Activated CD8-positive, alpha-beta T cell treated with anti-CD3 and anti-CD28 coated beads for 36 hours (primary cell): ENCODE measurements around the gene CDK1. TPM values are rescaled to one million over a fixed set of nuclear protein-coding genes. Genes with fewer than 3 reads are reported as not detected.

ENCODE experiments used
- ATAC-seq: fragments of 200-7000 bp; cut with Tn5 transposase; one replicate; pipeline ENCODE4 v1.10.0; 2021; ENCODE audit warnings: mild to moderate bottlenecking, moderate library complexity
- CTCF ChIA-PET: fragments of 350-600 bp; sonication (Branson Sonifier 250); formaldehyde crosslinking; loops from one replicate; lab custom pipeline; 2021; ENCODE audit warnings: antibody characterized with exemption; lab: Charles Lee
- POLR2A ChIA-PET: fragments of 350-600 bp; sonication (Branson Sonifier 250); formaldehyde crosslinking; loops from one replicate; lab custom pipeline; 2021; ENCODE audit warnings: antibody characterized with exemption; lab: Charles Lee
- DNase-seq: peaks from one replicate; pipeline ENCODE4 v3.0.0-alpha.2; 2020
- H3K27ac Mint-ChIP-seq: one replicate; pipeline ENCODE4 v1.8.0; 2021; ENCODE audit warnings: mild to moderate bottlenecking, mixed read lengths
- H3K27me3 Mint-ChIP-seq: one replicate; pipeline ENCODE4 v1.8.0; 2021; ENCODE audit warnings: mixed read lengths
- H3K36me3 Mint-ChIP-seq: one replicate; pipeline ENCODE4 v1.8.0; 2021; ENCODE audit warnings: low read depth, mixed read lengths
- H3K4me1 Mint-ChIP-seq: one replicate; pipeline ENCODE4 v1.8.0; 2021; ENCODE audit warnings: low read depth, mixed read lengths
- H3K4me3 Mint-ChIP-seq: one replicate; pipeline ENCODE4 v1.8.0; 2021; ENCODE audit warnings: mild to moderate bottlenecking, moderate library complexity, mixed read lengths
- H3K9me3 Mint-ChIP-seq: one replicate; pipeline ENCODE4 v1.8.0; 2021; ENCODE audit warnings: mixed read lengths
- CTCF ChIP-seq: fragments of 200-600 bp; IDR thresholded peaks from one replicate; pipeline ENCODE4 v1.8.0; 2022; ENCODE audit warnings: antibody characterized with exemption, mild to moderate bottlenecking
- intact Hi-C: fragments of 100-400 bp; cut with micrococcal nuclease; formaldehyde crosslinking; loops from one replicate; pipeline ENCODE4 v1.10.0; 2022
- total RNA-seq, 2 experiments: library from RNA; stranded (reverse); gene quantifications; one replicate each; pipeline ENCODE4 v1.2.3, GENCODE V29; 2021

CDK1 gene
- total RNA-seq, 2 experiments from 2014 or later, result 108 to 112 TPM

GRCh38 chr10:60762554-60762953, 15.7 kb upstream of the CDK1 start:
- ChIA-PET CTCF (no interaction called here), POLR2A (no interaction called here)
- DNase-seq (no peak), ATAC-seq (no peak)
- H3K27ac Mint-ChIP-seq, result no peak overlapping the region
- TF ChIP-seq CTCF, result no peak
- H3K27me3 Mint-ChIP-seq, result peaks cover 3% of the 10 kb centered on the region
- H3K9me3 Mint-ChIP-seq, result no peaks in the 10 kb centered on the region
- no peak overlapping the region for H3K4me3 Mint-ChIP-seq
- H3K4me1 Mint-ChIP-seq, result no peaks in the 10 kb centered on the region
- H3K36me3 Mint-ChIP-seq, result no peaks in the 10 kb centered on the region
- intact Hi-C loops, result no loop called here

- ChIA-PET POLR2A (interaction anchor here (0.6 kb wide), 1 partner anchor 18 kb away, joined by 3 read pairs; no protein-coding TSS in a partner anchor), CTCF (interaction anchor here (1.6 to 2.8 kb wide), 4 partner anchors 10 to 121 kb away, joined by 4 to 10 read pairs (median 6); partner anchors contain the start of gene CDK1)
- Mint-ChIP-seq H3K9me3 (no peaks in the 10 kb centered on the region), H3K27me3 (peaks cover 3% of the 10 kb centered on the region), H3K4me1 (no peaks in the 10 kb centered on the region), H3K27ac (no peak overlapping the region), H3K4me3 (no peak overlapping the region), H3K36me3 (no peaks in the 10 kb centered on the region)
- intact Hi-C loops, result no loop called here
- DNase-seq (no peak), ATAC-seq (no peak)
- no peak for TF ChIP-seq CTCF
These were observed 10.9 kb upstream of the CDK1 start for GRCh38 chr10:60767424-60767823.

GRCh38 chr10:60769406-60769805, 8.9 kb upstream of the CDK1 start:
- CTCF ChIA-PET, result interaction anchor here (1.0 to 2.8 kb wide), 8 partner anchors 8 to 331 kb away, joined by 3 to 10 read pairs (median 6); partner anchors contain the start of gene CDK1
- H3K4me3 Mint-ChIP-seq, result no peak overlapping the region
- no peaks in the 10 kb centered on the region for H3K36me3 Mint-ChIP-seq
- H3K27ac Mint-ChIP-seq, result no peak overlapping the region
- POLR2A ChIA-PET, result interaction anchor here (0.5 to 1.2 kb wide), 2 partner anchors 9 to 326 kb away, joined by 3 to 5 read pairs; partner anchors contain the start of gene CDK1
- ATAC-seq (no peak), DNase-seq (no peak)
- H3K27me3 Mint-ChIP-seq, result peaks cover 3% of the 10 kb centered on the region
- TF ChIP-seq CTCF, result no peak
- intact Hi-C loops, result no loop called here
- no peaks in the 10 kb centered on the region for H3K4me1 Mint-ChIP-seq
- no peaks in the 10 kb centered on the region for H3K9me3 Mint-ChIP-seq

- POLR2A ChIA-PET, result interaction anchor here (1.1 to 1.7 kb wide), 3 partner anchors 8 to 1122 kb away, joined by 3 to 5 read pairs (median 4); no protein-coding TSS in a partner anchor
- Mint-ChIP-seq H3K36me3 (peaks cover 28% of the 10 kb centered on the region), H3K4me3 (peak overlapping the region; percentile 98), H3K27me3 (no peaks in the 10 kb centered on the region), H3K9me3 (no peaks in the 10 kb centered on the region), H3K4me1 (peaks cover 16% of the 10 kb centered on the region), H3K27ac (peak overlapping the region; percentile 96)
- intact Hi-C loops, result no loop called here
- ATAC-seq (no peak), DNase-seq (no peak)
- no peak for TF ChIP-seq CTCF
- CTCF ChIA-PET, result interaction anchor here (1.1 to 1.8 kb wide), 2 partner anchors 9 to 10 kb away, joined by 3 to 10 read pairs; no protein-coding TSS in a partner anchor
These were observed 523 bp upstream of the CDK1 start for GRCh38 chr10:60777696-60778213.
